Mesothelial cell of epicardium (in vitro differentiated cells): ENCODE results near the gene ZBED4. TPM values are rescaled to one million over a fixed set of nuclear protein-coding genes. Genes with fewer than 3 reads are reported as not detected.

Experiments used
- DNase-seq, 2 experiments: peaks; one replicate each; pipeline ENCODE4 v3.0.0; 2021; ENCODE audit warnings: low spot score in 2 of 2; ENCODE audit not compliant: unreplicated experiment in 2 of 2
- H3K27ac Mint-ChIP-seq: 2 replicates; pipeline ENCODE4 v1.8.0; 2021; ENCODE audit warnings: mixed read lengths
- H3K27me3 Mint-ChIP-seq: 2 replicates; pipeline ENCODE4 v1.8.0; 2021; ENCODE audit warnings: low read depth, mixed read lengths
- H3K36me3 Mint-ChIP-seq: 2 replicates; pipeline ENCODE4 v1.8.0; 2021; ENCODE audit warnings: mixed read lengths
- H3K4me1 Mint-ChIP-seq: 2 replicates; pipeline ENCODE4 v1.8.0; 2021; ENCODE audit warnings: mixed read lengths
- H3K4me3 Mint-ChIP-seq: 2 replicates; pipeline ENCODE4 v1.8.0; 2021; ENCODE audit warnings: mild to moderate bottlenecking, moderate library complexity, mixed read lengths
- H3K9me3 Mint-ChIP-seq: 2 replicates; pipeline ENCODE4 v1.8.0; 2021; ENCODE audit warnings: mixed read lengths
- CTCF ChIP-seq: fragments of 200-600 bp; sonication (generic); IDR thresholded peaks from one replicate; pipeline ENCODE4 v1.5.0; 2021; ENCODE audit warnings: antibody characterized with exemption; ENCODE audit not compliant: unreplicated experiment
- total RNA-seq: library from RNA; stranded (reverse); gene quantifications from 3 replicates; pipeline ENCODE4 v1.2.1, GENCODE V29; 2021

ZBED4 gene
- total RNA-seq, 1 donor from 2014 or later: 32.6 TPM

GRCh38 chr22:49824936-49825335 is 28.7 kb upstream of the ZBED4 start:
- Mint-ChIP-seq H3K4me1 (peaks cover 25% of the 10 kb centered on the region), H3K27me3 (no peaks in the 10 kb centered on the region), H3K4me3 (peak overlapping the region; percentile 85), H3K36me3 (peaks cover 34% of the 10 kb centered on the region), H3K27ac (peak overlapping the region; percentile 93), H3K9me3 (peaks cover 7% of the 10 kb centered on the region)
- no peak for TF ChIP-seq CTCF
- DNase-seq: no peak

GRCh38 chr22:49825436-49825835 is 28.2 kb upstream of the ZBED4 start:
- Mint-ChIP-seq H3K9me3 (peaks cover 8% of the 10 kb centered on the region), H3K4me3 (peak overlapping the region; percentile 85), H3K27me3 (no peaks in the 10 kb centered on the region), H3K36me3 (peaks cover 31% of the 10 kb centered on the region), H3K27ac (peak overlapping the region; percentile 93), H3K4me1 (peaks cover 25% of the 10 kb centered on the region)
- TF ChIP-seq CTCF: no peak
- DNase-seq: no peak

GRCh38 chr22:49825944-49826602 is 27.6 kb upstream of the ZBED4 start:
- Mint-ChIP-seq H3K9me3 (peaks cover 11% of the 10 kb centered on the region), H3K27me3 (no peaks in the 10 kb centered on the region), H3K36me3 (peaks cover 25% of the 10 kb centered on the region), H3K4me1 (peaks cover 25% of the 10 kb centered on the region), H3K27ac (peak overlapping the region; percentile 93), H3K4me3 (peak overlapping the region; percentile 85)
- TF ChIP-seq CTCF: no peak
- DNase-seq: no peak

- TF ChIP-seq CTCF: no peak
- peak in 1 of 2 experiments; percentile 67 for DNase-seq
- H3K27ac Mint-ChIP-seq: peak overlapping the region; percentile 93
These were observed 26.9 kb upstream of the ZBED4 start for GRCh38 chr22:49826603-49827270.

GRCh38 chr22:49827271-49827852 is 26.3 kb upstream of the ZBED4 start:
- peaks cover 25% of the 10 kb centered on the region for H3K36me3 Mint-ChIP-seq
- H3K27me3 Mint-ChIP-seq: peaks cover under 1% of the 10 kb centered on the region
- H3K4me3 Mint-ChIP-seq: no peak overlapping the region
- H3K27ac Mint-ChIP-seq: no peak overlapping the region
- no peak for DNase-seq
- no peak for TF ChIP-seq CTCF
- H3K4me1 Mint-ChIP-seq: peaks cover 25% of the 10 kb centered on the region
- peaks cover 17% of the 10 kb centered on the region for H3K9me3 Mint-ChIP-seq

More at GRCh38 chr22:49826603-49827270, 26.9 kb upstream of the ZBED4 start:
- Mint-ChIP-seq H3K4me1 (peaks cover 25% of the 10 kb centered on the region), H3K36me3 (peaks cover 25% of the 10 kb centered on the region), H3K4me3 (peak overlapping the region; percentile 85), H3K27me3 (no peaks in the 10 kb centered on the region), H3K9me3 (peaks cover 16% of the 10 kb centered on the region)
